HAP-1 (cell line): ENCODE results near the gene MAPT.

Experiments used
- DNase-seq, 2 experiments: peaks; one replicate each; pipeline ENCODE4 v3.0.0-alpha.2; 2016 to 2020; ENCODE audit warnings: low spot score in 2 of 2
- H3K27me3 ChIP-seq: fragments of 250-450 bp; sonication (Bioruptor Pico); 2 replicates; pipeline ENCODE4 v1.5.1; 2020; ENCODE audit warnings: low read depth, mild to moderate bottlenecking, moderate library complexity
- H3K36me3 ChIP-seq: fragments of 250-450 bp; sonication (Bioruptor Pico); replicated peaks from 2 replicates; pipeline ENCODE4 v1.5.1; 2020; ENCODE audit warnings: mild to moderate bottlenecking
- H3K4me1 ChIP-seq: fragments of 250-450 bp; sonication (Bioruptor Pico); 2 replicates; pipeline ENCODE4 v1.5.1; 2020; ENCODE audit warnings: mild to moderate bottlenecking
- H3K4me3 ChIP-seq: fragments of 250-450 bp; sonication (Bioruptor Pico); 2 replicates; pipeline ENCODE4 v1.5.1; 2020; ENCODE audit warnings: mild to moderate bottlenecking, moderate library complexity
- H3K9me3 ChIP-seq: fragments of 250-450 bp; sonication (Bioruptor Pico); 2 replicates; pipeline ENCODE4 v1.5.1; 2020; ENCODE audit warnings: mild to moderate bottlenecking, moderate library complexity
- in situ Hi-C: fragments of 300-500 bp; cut with MboI; formaldehyde crosslinking; loops from 3 replicates; pipeline ENCODE4 v1.14.3; 2020; ENCODE audit warnings: low sequenced_read_pairs, inconsistent platforms, mixed read lengths

The MAPT gene

GRCh38 chr17:45896803-45897693 is 2.7 kb downstream of the MAPT start:
- in situ Hi-C loops: no loop called here
- H3K9me3 ChIP-seq: no peaks in the 10 kb centered on the region
- H3K27me3 ChIP-seq: peaks cover 26% of the 10 kb centered on the region
- DNase-seq: no peak
- peaks cover 4% of the 10 kb centered on the region for H3K4me1 ChIP-seq
- no peak overlapping the region for H3K4me3 ChIP-seq
- no peaks in the 10 kb centered on the region for H3K36me3 ChIP-seq

- no peaks in the 10 kb centered on the region for H3K36me3 ChIP-seq
- no peak overlapping the region for H3K4me3 ChIP-seq
- in situ Hi-C loops: no loop called here
- no peaks in the 10 kb centered on the region for H3K9me3 ChIP-seq
- no peaks in the 10 kb centered on the region for H3K4me1 ChIP-seq
- DNase-seq: no peak
- peaks cover 26% of the 10 kb centered on the region for H3K27me3 ChIP-seq
Measured at GRCh38 chr17:45900136-45900535, 5.8 kb downstream of the MAPT start.

DNA sequence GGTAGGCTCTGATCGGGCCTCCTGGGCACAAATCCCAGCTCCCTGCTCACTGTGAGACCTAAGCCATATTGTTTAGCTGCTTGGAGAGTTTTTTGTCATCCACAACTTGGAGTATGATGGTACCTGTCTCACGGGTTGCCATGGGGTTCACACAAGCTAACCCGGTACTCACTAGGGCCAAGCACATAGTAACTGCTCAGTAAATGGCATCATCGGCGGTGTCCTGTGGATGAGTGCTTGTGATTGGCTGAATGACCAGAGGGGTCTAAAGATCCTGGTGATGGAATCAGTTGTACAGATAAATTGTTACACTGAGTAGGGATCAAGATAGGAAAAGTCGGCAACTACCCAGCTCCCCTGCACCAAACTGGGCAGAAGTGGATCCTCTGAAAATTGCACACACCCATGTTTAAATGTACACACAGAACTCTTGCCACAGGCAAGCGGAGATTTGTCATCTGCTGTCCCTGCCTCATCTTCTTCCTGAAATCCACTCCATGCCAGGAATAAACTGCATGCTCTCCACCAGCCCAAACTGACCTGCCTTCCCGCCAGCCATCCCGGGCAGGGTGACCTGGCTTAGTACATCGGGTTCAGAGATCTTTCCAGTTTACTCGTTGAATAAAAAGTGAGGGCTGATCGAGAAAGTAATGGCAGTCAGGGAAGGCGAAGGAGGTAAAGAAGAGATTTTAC is 6.5 kb downstream of the MAPT start:
- H3K4me3 ChIP-seq: no peak overlapping the region
- H3K36me3 ChIP-seq: no peaks in the 10 kb centered on the region
- no peaks in the 10 kb centered on the region for H3K4me1 ChIP-seq
- no peak for DNase-seq
- H3K9me3 ChIP-seq: no peaks in the 10 kb centered on the region
- H3K27me3 ChIP-seq: peaks cover 22% of the 10 kb centered on the region
- in situ Hi-C loops: no loop called here

DNA sequence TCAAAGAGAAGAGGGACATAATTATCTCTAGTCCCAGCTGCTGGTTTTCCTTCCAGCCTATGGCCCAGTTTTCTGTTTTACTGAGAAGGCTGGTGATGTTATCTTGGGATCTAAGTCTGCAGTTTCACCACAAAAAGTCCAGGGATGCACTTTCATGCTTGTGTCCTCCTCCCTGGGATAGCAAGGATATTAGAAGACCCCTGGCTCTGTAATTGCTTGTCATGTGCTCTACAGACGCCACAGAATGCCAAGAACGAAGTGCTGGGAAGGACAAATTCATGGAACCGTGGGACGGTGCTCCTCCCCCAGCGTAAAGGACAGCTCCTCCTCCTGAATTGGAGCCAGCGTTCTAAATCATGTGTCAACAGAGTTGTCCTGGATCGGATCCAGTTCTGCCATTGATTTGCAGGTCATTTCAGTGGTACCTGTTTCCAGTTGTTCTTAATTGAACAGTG is 8.6 kb downstream of the MAPT start:
- Histone ChIP-seq H3K4me1 (no peaks in the 10 kb centered on the region), H3K36me3 (no peaks in the 10 kb centered on the region), H3K4me3 (no peak overlapping the region), H3K27me3 (peaks cover 8% of the 10 kb centered on the region), H3K9me3 (no peaks in the 10 kb centered on the region)
- in situ Hi-C loops: no loop called here
- DNase-seq: no peak

- no peak overlapping the region for H3K4me3 ChIP-seq
- no peak for DNase-seq
- no peaks in the 10 kb centered on the region for H3K4me1 ChIP-seq
- H3K27me3 ChIP-seq: peaks cover 4% of the 10 kb centered on the region; the same call in 1 of the 2 replicates
- in situ Hi-C loops: no loop called here
- H3K9me3 ChIP-seq: no peaks in the 10 kb centered on the region
- H3K36me3 ChIP-seq: no peaks in the 10 kb centered on the region
Measured at GRCh38 chr17:45904866-45905265, 10.5 kb downstream of the MAPT start.

- Histone ChIP-seq H3K27me3 (peaks cover 4% of the 10 kb centered on the region; the same call in 1 of the 2 replicates), H3K9me3 (no peaks in the 10 kb centered on the region), H3K4me1 (no peaks in the 10 kb centered on the region), H3K4me3 (no peak overlapping the region), H3K36me3 (no peaks in the 10 kb centered on the region)
- no peak for DNase-seq
- in situ Hi-C loops: no loop called here
Measured at GRCh38 chr17:45905814-45906213, 11.5 kb downstream of the MAPT start.

- no peaks in the 10 kb centered on the region for H3K36me3 ChIP-seq
- no peak overlapping the region for H3K4me3 ChIP-seq
- in situ Hi-C loops: no loop called here
- peaks cover 4% of the 10 kb centered on the region; the same call in 1 of the 2 replicates for H3K27me3 ChIP-seq
- no peaks in the 10 kb centered on the region for H3K4me1 ChIP-seq
- DNase-seq: no peak
- H3K9me3 ChIP-seq: no peaks in the 10 kb centered on the region
Measured at GRCh38 chr17:45906237-45906636, 11.9 kb downstream of the MAPT start.

DNA sequence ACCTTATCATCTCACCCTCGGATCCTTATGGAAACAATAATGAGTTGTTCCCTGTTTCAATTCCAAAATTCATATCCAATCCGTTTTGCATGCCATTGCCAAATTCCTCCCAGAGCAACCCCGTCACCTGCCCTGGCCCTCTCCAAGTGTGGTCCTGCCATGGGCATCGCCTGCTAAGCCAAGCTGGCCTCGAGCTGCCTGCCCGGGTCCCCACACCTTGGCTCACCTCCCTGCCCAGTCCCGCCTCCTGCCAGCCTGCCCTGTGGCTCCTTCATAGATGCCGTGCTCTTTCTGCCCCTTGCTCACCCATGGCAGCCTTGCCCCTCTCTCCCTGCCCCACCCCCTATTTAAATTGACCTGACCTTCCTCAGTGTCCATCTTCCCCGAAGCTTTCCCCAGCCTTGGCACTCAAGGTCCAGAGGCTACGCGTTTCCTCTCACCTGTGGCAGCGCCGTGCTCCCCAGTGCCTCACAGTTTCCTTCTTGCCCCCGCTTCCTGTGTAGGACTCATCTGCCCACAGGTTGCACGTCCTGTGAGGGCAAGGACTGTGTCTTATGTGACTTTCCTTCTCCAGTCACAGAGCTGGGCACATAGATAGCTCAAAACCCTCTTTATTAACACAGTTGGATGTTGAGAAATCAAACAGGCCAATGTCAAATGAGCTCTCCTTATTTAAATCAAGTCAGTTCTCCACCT is 12.7 kb downstream of the MAPT start:
- Histone ChIP-seq H3K4me3 (no peak overlapping the region), H3K4me1 (no peaks in the 10 kb centered on the region), H3K27me3 (peaks cover 4% of the 10 kb centered on the region; the same call in 1 of the 2 replicates), H3K9me3 (no peaks in the 10 kb centered on the region), H3K36me3 (no peaks in the 10 kb centered on the region)
- no peak for DNase-seq
- in situ Hi-C loops: no loop called here

GRCh38 chr17:45907750-45908395 is 13.5 kb downstream of the MAPT start:
- Histone ChIP-seq H3K4me3 (no peak overlapping the region), H3K9me3 (no peaks in the 10 kb centered on the region; the same call in 1 of the 2 replicates), H3K27me3 (peaks cover 4% of the 10 kb centered on the region; the same call in 1 of the 2 replicates), H3K4me1 (no peaks in the 10 kb centered on the region), H3K36me3 (no peaks in the 10 kb centered on the region)
- in situ Hi-C loops: no loop called here
- DNase-seq: no peak

DNA sequence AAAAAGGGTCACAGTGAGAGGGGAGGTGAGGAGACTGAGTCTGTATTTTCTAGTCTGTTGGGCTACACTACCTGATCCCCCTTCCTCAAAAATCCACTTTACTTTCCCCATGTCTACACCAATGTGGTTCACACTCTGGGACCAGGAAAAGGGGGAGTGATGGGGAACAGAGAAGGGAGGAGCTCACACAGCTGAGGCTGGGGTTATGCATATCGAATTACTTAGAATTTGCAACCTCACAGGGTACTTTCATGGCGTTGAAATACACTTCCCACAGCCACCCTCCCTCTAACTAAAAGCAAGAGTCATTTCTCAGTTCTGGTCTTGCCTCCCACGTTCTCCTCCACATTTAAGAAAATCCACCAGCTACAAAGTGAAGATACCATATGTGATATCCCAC is 14.1 kb downstream of the MAPT start:
- in situ Hi-C loops: no loop called here
- no peaks in the 10 kb centered on the region for H3K4me1 ChIP-seq
- H3K27me3 ChIP-seq: peaks cover 4% of the 10 kb centered on the region; the same call in 1 of the 2 replicates
- H3K36me3 ChIP-seq: no peaks in the 10 kb centered on the region
- no peak overlapping the region for H3K4me3 ChIP-seq
- no peaks in the 10 kb centered on the region; the same call in 1 of the 2 replicates for H3K9me3 ChIP-seq
- no peak for DNase-seq

DNA sequence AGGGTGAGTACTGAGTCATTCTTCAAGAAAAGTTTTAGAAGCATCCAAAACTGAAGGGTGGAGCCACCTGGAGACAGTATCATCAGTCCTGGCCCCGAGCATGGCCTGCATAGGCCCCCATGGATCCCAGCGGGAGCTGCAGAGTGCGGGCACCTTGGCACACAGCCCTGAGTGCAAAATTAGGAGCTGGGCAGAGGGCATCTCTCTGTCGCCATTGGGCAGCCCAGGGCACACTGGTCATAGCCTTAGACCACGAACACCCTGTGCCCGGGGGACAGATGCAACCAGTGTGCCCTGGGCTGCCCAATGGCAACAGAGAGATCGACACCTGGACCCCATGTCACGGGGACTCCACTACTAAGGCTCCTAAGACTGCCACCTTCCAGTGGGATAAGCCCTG is 14.6 kb downstream of the MAPT start:
- Histone ChIP-seq H3K36me3 (no peaks in the 10 kb centered on the region), H3K4me1 (no peaks in the 10 kb centered on the region), H3K4me3 (no peak overlapping the region), H3K27me3 (peaks cover 4% of the 10 kb centered on the region; the same call in 1 of the 2 replicates), H3K9me3 (no peaks in the 10 kb centered on the region; the same call in 1 of the 2 replicates)
- in situ Hi-C loops: no loop called here
- no peak for DNase-seq

- H3K4me3 ChIP-seq: no peak overlapping the region
- no peaks in the 10 kb centered on the region for H3K4me1 ChIP-seq
- in situ Hi-C loops: no loop called here
- no peaks in the 10 kb centered on the region; the same call in 1 of the 2 replicates for H3K9me3 ChIP-seq
- no peak for DNase-seq
- peaks cover 4% of the 10 kb centered on the region; the same call in 1 of the 2 replicates for H3K27me3 ChIP-seq
- H3K36me3 ChIP-seq: no peaks in the 10 kb centered on the region
Measured at GRCh38 chr17:45910667-45911066, 16.3 kb downstream of the MAPT start.

- in situ Hi-C loops: no loop called here
- no peak for DNase-seq
- Histone ChIP-seq H3K9me3 (no peaks in the 10 kb centered on the region; the same call in 1 of the 2 replicates), H3K4me3 (no peak overlapping the region), H3K27me3 (no peaks in the 10 kb centered on the region), H3K4me1 (no peaks in the 10 kb centered on the region), H3K36me3 (no peaks in the 10 kb centered on the region)
Measured at GRCh38 chr17:45912319-45912718, 18.0 kb downstream of the MAPT start.
